Measurements from ENCODE around the gene CORO1C. TPM values are rescaled to one million over a fixed set of nuclear protein-coding genes. Genes with fewer than 3 reads are reported as not detected.

CORO1C gene
- total RNA-seq, 4 donors from 2014 or later = 221 to 441 (median 315) TPM

DNA sequence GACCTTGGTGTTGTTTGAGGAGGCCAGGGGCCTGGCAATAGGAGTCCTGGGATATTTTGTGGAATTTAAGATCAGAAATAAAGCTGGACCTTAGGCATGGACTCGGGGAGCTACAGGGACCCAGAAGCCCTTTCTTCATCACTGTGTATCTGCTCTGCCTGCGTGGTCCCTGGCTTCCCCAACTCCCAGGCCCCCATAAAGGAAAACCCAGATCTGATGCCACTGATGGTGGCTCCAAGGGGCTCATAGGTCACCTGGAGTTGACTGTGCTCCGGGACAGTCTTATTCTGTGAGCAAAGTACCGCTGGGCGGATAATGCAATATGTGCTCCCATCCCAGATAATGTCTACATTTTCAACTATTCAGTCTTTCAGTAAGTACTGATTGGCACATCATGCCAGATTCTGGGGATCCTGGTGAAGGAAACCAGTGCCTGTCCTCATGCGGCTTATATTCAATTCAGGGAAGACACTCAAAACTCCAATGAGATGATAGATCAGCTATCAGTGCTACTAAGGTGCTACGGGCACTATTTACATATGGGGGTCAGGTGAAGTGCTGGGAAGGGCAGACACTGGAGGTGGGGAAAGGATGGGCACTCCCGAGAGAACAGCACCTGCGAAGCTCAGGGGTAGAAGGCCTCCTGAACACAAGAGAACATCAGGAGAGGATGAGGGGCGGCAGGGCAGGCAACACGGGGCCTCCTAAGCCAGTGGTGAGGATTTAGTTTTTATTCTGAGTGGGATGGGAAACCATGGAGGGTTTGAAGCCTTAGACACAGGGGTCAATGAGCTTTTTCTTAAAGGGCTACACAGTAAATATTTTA is 92.1 kb downstream of the CORO1C start:
- Histone ChIP-seq H3K27me3 (peaks cover 0 to 7% (median 0%) of the 10 kb centered on the region in 4 donors), H3K4me3 (no peak overlapping the region), H3K4me1 (peaks cover 44 to 80% (median 54%) of the 10 kb centered on the region in 4 donors), H3K9me3 (no peaks in the 10 kb centered on the region), H3K27ac (replicated peaks in 1 of 4) (peak overlapping the region; percentile 49 to 63 (median 59)), H3K36me3 (peaks cover 0 to 1% (median 0%) of the 10 kb centered on the region in 4 donors)
- WGBS = 83% methylated on average over 11 of the region's 11 CpGs
- DNase-seq (ENCODE audit: extremely low spot score) = no peak
- TF ChIP-seq POLR2A (IDR thresholded peaks at IDR 0.05; ENCODE audit: low read depth) (no peak), POLR2AphosphoS5 (IDR thresholded peaks at IDR 0.05) (no peak)
- intact Hi-C loops (cut with DNase I) = no loop called here

DNA sequence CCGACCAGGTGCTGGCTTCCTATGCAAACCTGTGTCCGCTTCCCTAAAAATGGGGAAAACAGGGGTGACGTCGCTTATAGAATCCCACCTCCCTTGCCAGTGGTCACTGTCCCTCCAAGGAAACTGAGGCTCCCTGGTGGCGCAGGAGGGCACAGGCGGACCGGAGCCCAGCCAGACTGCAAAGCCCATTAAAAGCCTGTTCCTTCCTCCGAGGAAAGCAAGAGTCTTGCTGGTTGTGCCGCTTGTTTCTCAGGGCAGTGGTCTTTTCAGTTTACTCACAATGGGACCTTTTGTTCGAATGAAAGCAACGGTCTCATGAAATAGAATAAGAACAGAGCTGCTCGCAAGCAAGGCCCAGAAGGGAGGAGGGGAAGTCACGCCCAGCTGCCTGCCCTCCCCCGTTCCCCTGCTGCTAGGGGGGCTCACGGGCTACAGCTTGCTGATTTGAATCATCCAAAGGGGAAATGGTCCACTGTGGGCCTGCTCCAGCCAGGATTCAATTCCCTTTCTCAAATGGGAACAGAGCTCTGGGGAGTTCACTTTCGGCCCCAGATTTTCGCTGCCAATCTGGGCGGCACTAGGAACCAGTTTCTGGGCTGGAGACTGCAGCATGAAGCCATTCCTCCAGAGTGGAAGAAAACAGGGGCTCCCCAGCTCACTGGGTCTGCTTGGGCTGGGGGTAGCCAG is 93.0 kb downstream of the CORO1C start:
- peaks cover 35 to 73% (median 47%) of the 10 kb centered on the region in 4 donors for H3K4me1 ChIP-seq
- intact Hi-C loops (cut with DNase I) = no loop called here

GRCh38 chr12:108637222-108637971 is 93.9 kb downstream of the CORO1C start:
- intact Hi-C loops (cut with DNase I) = no loop called here
- H3K4me1 ChIP-seq = peaks cover 33 to 68% (median 46%) of the 10 kb centered on the region in 4 donors
- no peak overlapping the region for H3K4me3 ChIP-seq
- H3K36me3 ChIP-seq = no peaks in the 10 kb centered on the region
- WGBS = 71% methylated on average over 7 of the region's 7 CpGs
- TF ChIP-seq CTCF (IDR thresholded peaks at IDR 0.05) = no peak
- H3K27ac ChIP-seq (replicated peaks in 1 of 4) = peak overlapping the region; percentile 49 to 63 (median 59)
- peaks cover 0 to 21% (median 0%) of the 10 kb centered on the region in 4 donors for H3K27me3 ChIP-seq
- no peak for DNase-seq (ENCODE audit: extremely low spot score)
- no peaks in the 10 kb centered on the region for H3K9me3 ChIP-seq

More for the DNA sequence above, 93.0 kb downstream of the CORO1C start:
- DNase-seq (ENCODE audit: extremely low spot score) = no peak
- 19% methylated on average over 16 of the region's 18 CpGs for WGBS
- Histone ChIP-seq H3K9me3 (no peaks in the 10 kb centered on the region), H3K27ac (replicated peaks in 1 of 4) (peak overlapping the region; percentile 49 to 63 (median 59)), H3K4me3 (peak overlapping the region in 3 of 4 donors; percentile 1 to 40 (median 37)), H3K36me3 (no peaks in the 10 kb centered on the region), H3K27me3 (peaks cover 0 to 16% (median 0%) of the 10 kb centered on the region in 4 donors)
- TF ChIP-seq EP300 (IDR thresholded peaks at IDR 0.05) (no peak), POLR2AphosphoS5 (IDR thresholded peaks at IDR 0.05) (peak; percentile 42 to 49)

GRCh38 chr12:108635997-108636808 is 95.1 kb downstream of the CORO1C start:
- intact Hi-C loops (cut with DNase I) = no loop called here
- 71% methylated on average over 6 of the region's 6 CpGs for WGBS
- Histone ChIP-seq H3K4me3 (no peak overlapping the region), H3K4me1 (peaks cover 26 to 56% (median 38%) of the 10 kb centered on the region in 4 donors), H3K36me3 (no peaks in the 10 kb centered on the region), H3K9me3 (no peaks in the 10 kb centered on the region), H3K27ac (replicated peaks in 1 of 4) (no peak overlapping the region), H3K27me3 (peaks cover 0 to 30% (median 0%) of the 10 kb centered on the region in 4 donors)
- no peak for DNase-seq (ENCODE audit: extremely low spot score)
- no peak for TF ChIP-seq POLR2AphosphoS5 (IDR thresholded peaks at IDR 0.05)
- TF ChIP-seq CTCF (IDR thresholded peaks at IDR 0.05) = no peak
- TF ChIP-seq EP300 (IDR thresholded peaks at IDR 0.05) = no peak
- no peak for TF ChIP-seq POLR2A (IDR thresholded peaks at IDR 0.05; ENCODE audit: low read depth)
